Measurements from ENCODE around the gene BCL2A1. TPM values are rescaled to one million over a fixed set of nuclear protein-coding genes. Genes with fewer than 3 reads are reported as not detected.
A peak's percentile ranks its signal among the peaks of the same experiment; 100 is the strongest.
"Not testable (repeated sequence)": the region's sequence is repeated elsewhere in the genome, so short reads cannot be mapped to it uniquely, and the experiment has no call there.

The BCL2A1 gene
- total RNA-seq, 8 experiments from 2014 or later, result 0.54 to 0.92 TPM; not detected in 6

- no peaks in the 10 kb centered on the region for H3K4me1 ChIP-seq (replicated peaks in 1 of 2)
- H3K27ac ChIP-seq, result no peak overlapping the region
- no peak overlapping the region for H3K4me3 ChIP-seq
- in situ Hi-C loops (cut with MboI; ENCODE audit: low pct_unique_long_range_greater_than_20kb in 2 of 9, low sequenced_read_pairs in 9 of 9, unreplicated experiment in 9 of 9), result no loop called here
- WGBS, 10 experiments, result 0 to 83% (median 67%) methylated on average over 1 to 2 of the region's 3 CpGs; no CpG with 5 or more reads in 2 of the 10 experiments
- no peak for ATAC-seq (replicated peaks in 6 of 8)
Measured at GRCh38 chr15:79948761-79949160, 22.2 kb downstream of the BCL2A1 start.

- Histone ChIP-seq H3K4me1 (replicated peaks in 1 of 2) (no peaks in the 10 kb centered on the region), H3K4me3 (no peak overlapping the region), H3K27ac (no peak overlapping the region)
- ATAC-seq (replicated peaks in 6 of 8), result no peak
- in situ Hi-C loops (cut with MboI; ENCODE audit: low pct_unique_long_range_greater_than_20kb in 2 of 9, low sequenced_read_pairs in 9 of 9, unreplicated experiment in 9 of 9), result no loop called here
- 70 to 100% (median 83%) methylated on average over 2 to 10 of the region's 10 CpGs; no CpG with 5 or more reads in 1 of the 10 experiments for WGBS, 10 experiments
Measured at GRCh38 chr15:79948095-79948695, 22.8 kb downstream of the BCL2A1 start.

- Histone ChIP-seq H3K27ac (no peak overlapping the region), H3K4me3 (no peak overlapping the region), H3K4me1 (replicated peaks in 1 of 2) (no peaks in the 10 kb centered on the region)
- in situ Hi-C loops (cut with MboI; ENCODE audit: low pct_unique_long_range_greater_than_20kb in 2 of 9, low sequenced_read_pairs in 9 of 9, unreplicated experiment in 9 of 9), result no loop called here
- no peak for ATAC-seq (replicated peaks in 6 of 8)
Measured at GRCh38 chr15:79947009-79947408, 24.0 kb downstream of the BCL2A1 start.

GRCh38 chr15:79944622-79945021 lies 26.4 kb downstream of the BCL2A1 start:
- no peaks in the 10 kb centered on the region for H3K4me1 ChIP-seq (replicated peaks in 1 of 2)
- H3K4me3 ChIP-seq, result no peak overlapping the region
- ATAC-seq (replicated peaks in 6 of 8), result peak in 1 of 8 experiments; percentile 49
- WGBS, 10 experiments, result 21 to 100% (median 87%) methylated on average over 1 to 6 of the region's 7 CpGs; no CpG with 5 or more reads in 4 of the 10 experiments
- H3K27ac ChIP-seq, result no peak overlapping the region
- in situ Hi-C loops (cut with MboI; ENCODE audit: low pct_unique_long_range_greater_than_20kb in 2 of 9, low sequenced_read_pairs in 9 of 9, unreplicated experiment in 9 of 9), result no loop called here

- H3K4me1 ChIP-seq (replicated peaks in 1 of 2), result no peaks in the 10 kb centered on the region
- peak in 3 of 8 experiments; percentile 62 to 99 (median 97) for ATAC-seq (replicated peaks in 6 of 8)
- H3K27ac ChIP-seq, result no peak overlapping the region
- H3K4me3 ChIP-seq, result no peak overlapping the region
- WGBS, 10 experiments, result 0 to 90% (median 71%) methylated on average over 1 of the region's 1 CpG; no CpG with 5 or more reads in 1 of the 10 experiments
- in situ Hi-C loops (cut with MboI; ENCODE audit: low pct_unique_long_range_greater_than_20kb in 2 of 9, low sequenced_read_pairs in 9 of 9, unreplicated experiment in 9 of 9), result no loop called here
Measured at GRCh38 chr15:79943820-79944219, 27.2 kb downstream of the BCL2A1 start.

- in situ Hi-C loops (cut with MboI; ENCODE audit: low pct_unique_long_range_greater_than_20kb in 2 of 9, low sequenced_read_pairs in 9 of 9, unreplicated experiment in 9 of 9), result no loop called here
- Histone ChIP-seq H3K27ac (no peak overlapping the region), H3K4me3 (no peak overlapping the region), H3K4me1 (replicated peaks in 1 of 2) (no peaks in the 10 kb centered on the region)
- 0 to 94% (median 73%) methylated on average over 2 to 7 of the region's 7 CpGs; no CpG with 5 or more reads in 1 of the 10 experiments for WGBS, 10 experiments
- no peak for ATAC-seq (replicated peaks in 6 of 8)
Measured at GRCh38 chr15:79942741-79943481, 28.1 kb downstream of the BCL2A1 start.

GRCh38 chr15:79939399-79939798 lies 31.6 kb downstream of the BCL2A1 start:
- 61 to 100% (median 92%) methylated on average over 1 to 4 of the region's 4 CpGs; no CpG with 5 or more reads in 1 of the 10 experiments for WGBS, 10 experiments
- in situ Hi-C loops (cut with MboI; ENCODE audit: low pct_unique_long_range_greater_than_20kb in 2 of 9, low sequenced_read_pairs in 9 of 9, unreplicated experiment in 9 of 9), result no loop called here
- H3K27ac ChIP-seq, result no peak overlapping the region
- H3K4me1 ChIP-seq (replicated peaks in 1 of 2), result peaks cover 0 to 5% of the 10 kb centered on the region in 2 donors
- ATAC-seq (replicated peaks in 6 of 8), result no peak
- no peak overlapping the region for H3K4me3 ChIP-seq

GRCh38 chr15:79938143-79938542 lies 32.9 kb downstream of the BCL2A1 start:
- Histone ChIP-seq H3K4me1 (replicated peaks in 1 of 2) (peaks cover 0 to 5% of the 10 kb centered on the region in 2 donors), H3K27ac (no peak overlapping the region), H3K4me3 (no peak overlapping the region)
- 0 to 100% (median 26%) methylated on average over 1 of the region's 1 CpG for WGBS, 10 experiments
- ATAC-seq (replicated peaks in 6 of 8), result no peak
- in situ Hi-C loops (cut with MboI; ENCODE audit: low pct_unique_long_range_greater_than_20kb in 2 of 9, low sequenced_read_pairs in 9 of 9, unreplicated experiment in 9 of 9), result no loop called here

- H3K27ac ChIP-seq; in situ Hi-C loops (cut with MboI; ENCODE audit: low pct_unique_long_range_greater_than_20kb in 2 of 9, low sequenced_read_pairs in 9 of 9, unreplicated experiment in 9 of 9); ATAC-seq (replicated peaks in 6 of 8); H3K4me3 ChIP-seq; H3K4me1 ChIP-seq (replicated peaks in 1 of 2): not testable (repeated sequence)
- 40 to 67% (median 52%) methylated on average over 1 to 5 of the region's 7 CpGs; no CpG with 5 or more reads in 5 of the 10 experiments for WGBS, 10 experiments
Measured at GRCh38 chr15:79935556-79936201, 35.3 kb downstream of the BCL2A1 start.

- Histone ChIP-seq H3K27ac (no peak overlapping the region), H3K4me3 (no peak overlapping the region), H3K4me1 (replicated peaks in 1 of 2) (peaks cover 0 to 5% of the 10 kb centered on the region in 2 donors)
- in situ Hi-C loops (cut with MboI; ENCODE audit: low pct_unique_long_range_greater_than_20kb in 2 of 9, low sequenced_read_pairs in 9 of 9, unreplicated experiment in 9 of 9), result no loop called here
- 0 to 100% (median 64%) methylated on average over 1 to 3 of the region's 3 CpGs for WGBS, 10 experiments
- no peak for ATAC-seq (replicated peaks in 6 of 8)
Measured at GRCh38 chr15:79933231-79933630, 37.8 kb downstream of the BCL2A1 start.

- Histone ChIP-seq H3K27ac (no peak overlapping the region), H3K4me1 (replicated peaks in 1 of 2) (peaks cover 0 to 5% of the 10 kb centered on the region in 2 donors), H3K4me3 (no peak overlapping the region)
- WGBS, 10 experiments, result 0 to 100% (median 72%) methylated on average over 1 to 3 of the region's 5 CpGs; no CpG with 5 or more reads in 2 of the 10 experiments
- in situ Hi-C loops (cut with MboI; ENCODE audit: low pct_unique_long_range_greater_than_20kb in 2 of 9, low sequenced_read_pairs in 9 of 9, unreplicated experiment in 9 of 9), result no loop called here
- no peak for ATAC-seq (replicated peaks in 6 of 8)
Measured at GRCh38 chr15:79932447-79932846, 38.5 kb downstream of the BCL2A1 start.

- Histone ChIP-seq H3K4me1 (replicated peaks in 1 of 2) (no peaks in the 10 kb centered on the region), H3K27ac (no peak overlapping the region), H3K4me3 (no peak overlapping the region)
- WGBS, 10 experiments, result 37 to 100% (median 70%) methylated on average over 1 to 4 of the region's 5 CpGs; no CpG with 5 or more reads in 2 of the 10 experiments
- ATAC-seq (replicated peaks in 6 of 8), result no peak
- in situ Hi-C loops (cut with MboI; ENCODE audit: low pct_unique_long_range_greater_than_20kb in 2 of 9, low sequenced_read_pairs in 9 of 9, unreplicated experiment in 9 of 9), result no loop called here
Measured at GRCh38 chr15:79930516-79930915, 40.5 kb downstream of the BCL2A1 start.

GRCh38 chr15:79929412-79929811 lies 41.6 kb downstream of the BCL2A1 start:
- Histone ChIP-seq H3K4me1 (replicated peaks in 1 of 2) (no peaks in the 10 kb centered on the region), H3K27ac (no peak overlapping the region), H3K4me3 (no peak overlapping the region)
- in situ Hi-C loops (cut with MboI; ENCODE audit: low pct_unique_long_range_greater_than_20kb in 2 of 9, low sequenced_read_pairs in 9 of 9, unreplicated experiment in 9 of 9), result no loop called here
- WGBS, 10 experiments, result 53 to 100% (median 72%) methylated on average over 1 to 2 of the region's 2 CpGs; no CpG with 5 or more reads in 1 of the 10 experiments
- ATAC-seq (replicated peaks in 6 of 8), result no peak
